Stimulated activated CD4-positive, alpha-beta T cell treated with anti-CD3 and anti-CD28 coated beads, Interleukin-15, amount 100 ng/mL, for 48 hours (primary cell): ENCODE data around the gene DHX30.
"Not testable (repeated sequence)": the region's sequence is repeated elsewhere in the genome, so short reads cannot be mapped to it uniquely, and the experiment has no call there.

ENCODE experiments used
- DNase-seq, 2 donors: peaks; one replicate each; pipeline ENCODE4 v3.0.0-alpha.2; 2020; ENCODE audit warnings: low read depth in 2 of 2

DHX30 gene, protein sequence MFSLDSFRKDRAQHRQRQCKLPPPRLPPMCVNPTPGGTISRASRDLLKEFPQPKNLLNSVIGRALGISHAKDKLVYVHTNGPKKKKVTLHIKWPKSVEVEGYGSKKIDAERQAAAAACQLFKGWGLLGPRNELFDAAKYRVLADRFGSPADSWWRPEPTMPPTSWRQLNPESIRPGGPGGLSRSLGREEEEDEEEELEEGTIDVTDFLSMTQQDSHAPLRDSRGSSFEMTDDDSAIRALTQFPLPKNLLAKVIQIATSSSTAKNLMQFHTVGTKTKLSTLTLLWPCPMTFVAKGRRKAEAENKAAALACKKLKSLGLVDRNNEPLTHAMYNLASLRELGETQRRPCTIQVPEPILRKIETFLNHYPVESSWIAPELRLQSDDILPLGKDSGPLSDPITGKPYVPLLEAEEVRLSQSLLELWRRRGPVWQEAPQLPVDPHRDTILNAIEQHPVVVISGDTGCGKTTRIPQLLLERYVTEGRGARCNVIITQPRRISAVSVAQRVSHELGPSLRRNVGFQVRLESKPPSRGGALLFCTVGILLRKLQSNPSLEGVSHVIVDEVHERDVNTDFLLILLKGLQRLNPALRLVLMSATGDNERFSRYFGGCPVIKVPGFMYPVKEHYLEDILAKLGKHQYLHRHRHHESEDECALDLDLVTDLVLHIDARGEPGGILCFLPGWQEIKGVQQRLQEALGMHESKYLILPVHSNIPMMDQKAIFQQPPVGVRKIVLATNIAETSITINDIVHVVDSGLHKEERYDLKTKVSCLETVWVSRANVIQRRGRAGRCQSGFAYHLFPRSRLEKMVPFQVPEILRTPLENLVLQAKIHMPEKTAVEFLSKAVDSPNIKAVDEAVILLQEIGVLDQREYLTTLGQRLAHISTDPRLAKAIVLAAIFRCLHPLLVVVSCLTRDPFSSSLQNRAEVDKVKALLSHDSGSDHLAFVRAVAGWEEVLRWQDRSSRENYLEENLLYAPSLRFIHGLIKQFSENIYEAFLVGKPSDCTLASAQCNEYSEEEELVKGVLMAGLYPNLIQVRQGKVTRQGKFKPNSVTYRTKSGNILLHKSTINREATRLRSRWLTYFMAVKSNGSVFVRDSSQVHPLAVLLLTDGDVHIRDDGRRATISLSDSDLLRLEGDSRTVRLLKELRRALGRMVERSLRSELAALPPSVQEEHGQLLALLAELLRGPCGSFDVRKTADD

GRCh38 chr3:47802734-47803479, at the start of gene DHX30:
TSS of gene DHX30 (plus strand) at chr3:47803138. CDS start at chr3:47810684, 7,546 bp downstream.
- DNase-seq = peak; percentile 72 to 79

GRCh38 chr3:47758261-47759025, 44.5 kb upstream of the DHX30 start:
- no peak for DNase-seq

GRCh38 chr3:47760207-47760606, 42.7 kb upstream of the DHX30 start:
- DNase-seq = not testable (repeated sequence)

- no peak for DNase-seq
These were observed 41.9 kb upstream of the DHX30 start for GRCh38 chr3:47761046-47761445.

GRCh38 chr3:47762233-47762632, 40.7 kb upstream of the DHX30 start:
- no peak for DNase-seq

- no peak for DNase-seq
These were observed 36.8 kb upstream of the DHX30 start for GRCh38 chr3:47766186-47766585.

GRCh38 chr3:47772047-47772446, 30.9 kb upstream of the DHX30 start:
- no peak for DNase-seq

DNA sequence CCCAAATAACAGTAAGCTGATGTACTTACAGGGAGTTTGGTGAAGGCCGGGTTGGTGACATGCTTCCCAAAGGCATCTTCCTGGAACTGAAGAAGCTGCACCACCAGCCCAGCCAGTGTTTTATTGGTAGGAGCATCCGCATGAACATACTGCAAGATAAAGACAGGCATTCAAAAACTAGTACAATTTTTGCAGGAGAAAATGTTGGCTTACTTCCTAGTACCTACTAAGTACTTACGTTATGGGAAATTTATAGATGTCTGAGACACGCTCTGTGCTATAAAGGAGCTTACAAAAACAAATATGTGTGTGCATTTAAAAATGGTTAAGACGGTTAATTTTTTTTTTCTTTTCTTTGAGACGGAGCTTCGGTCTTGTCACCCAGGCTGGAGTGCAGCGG, 30.1 kb upstream of the DHX30 start:
- DNase-seq = no peak

GRCh38 chr3:47778746-47779145, 24.2 kb upstream of the DHX30 start:
- DNase-seq = no peak

DNA sequence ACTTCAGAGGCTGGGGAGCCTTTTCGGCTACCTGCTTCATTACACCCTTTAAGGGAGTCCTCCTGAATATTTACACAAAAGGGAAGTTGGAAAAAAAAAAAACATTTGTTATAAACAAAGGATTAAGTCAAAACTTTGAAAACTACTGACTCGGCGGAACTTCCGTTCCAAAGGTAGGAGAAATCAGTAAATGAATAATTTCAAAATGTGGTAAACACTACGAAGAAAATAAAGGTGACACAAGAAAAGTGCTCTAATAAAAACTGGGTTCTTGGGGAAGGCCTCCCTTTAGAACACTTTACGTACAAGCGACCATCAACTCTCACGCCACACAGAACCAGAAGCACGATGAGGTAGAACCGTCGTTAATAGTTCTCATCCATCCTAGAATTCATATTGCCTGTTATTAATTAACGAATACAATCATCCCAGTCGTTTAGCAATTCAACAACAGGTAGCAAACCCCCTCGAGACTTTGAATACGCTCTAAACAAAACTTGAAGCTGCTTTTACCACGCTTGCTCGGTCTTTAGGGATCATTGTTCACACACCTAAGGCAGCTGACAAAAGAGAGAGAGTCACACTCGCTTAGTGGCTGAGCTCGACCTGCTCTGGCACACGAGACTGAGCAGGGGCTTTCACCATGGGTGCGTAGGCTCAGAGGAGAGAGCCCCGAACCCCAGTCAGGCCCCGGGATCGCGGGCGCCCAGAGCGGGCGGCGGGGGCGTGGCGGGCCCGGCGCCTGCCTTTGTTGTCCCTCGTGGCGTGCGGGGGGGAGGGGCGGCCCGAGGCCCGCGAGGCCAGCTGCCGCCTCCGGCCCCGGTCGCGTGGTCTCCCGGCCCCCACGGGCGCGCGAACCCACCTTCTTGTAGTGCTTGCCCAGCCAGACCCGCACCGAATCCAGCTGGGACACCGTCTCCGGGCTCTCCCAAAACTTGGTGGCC, 21.9 kb upstream of the DHX30 start:
- DNase-seq = peak; percentile 38 to 57

- DNase-seq = peak; percentile 97 to 98
These were observed 21.1 kb upstream of the DHX30 start, which contains the start of gene SMARCC1 for GRCh38 chr3:47781685-47782445. TSS of gene SMARCC1 (minus strand) at chr3:47781893. CDS start at chr3:47781797, 96 bp downstream.

DNA sequence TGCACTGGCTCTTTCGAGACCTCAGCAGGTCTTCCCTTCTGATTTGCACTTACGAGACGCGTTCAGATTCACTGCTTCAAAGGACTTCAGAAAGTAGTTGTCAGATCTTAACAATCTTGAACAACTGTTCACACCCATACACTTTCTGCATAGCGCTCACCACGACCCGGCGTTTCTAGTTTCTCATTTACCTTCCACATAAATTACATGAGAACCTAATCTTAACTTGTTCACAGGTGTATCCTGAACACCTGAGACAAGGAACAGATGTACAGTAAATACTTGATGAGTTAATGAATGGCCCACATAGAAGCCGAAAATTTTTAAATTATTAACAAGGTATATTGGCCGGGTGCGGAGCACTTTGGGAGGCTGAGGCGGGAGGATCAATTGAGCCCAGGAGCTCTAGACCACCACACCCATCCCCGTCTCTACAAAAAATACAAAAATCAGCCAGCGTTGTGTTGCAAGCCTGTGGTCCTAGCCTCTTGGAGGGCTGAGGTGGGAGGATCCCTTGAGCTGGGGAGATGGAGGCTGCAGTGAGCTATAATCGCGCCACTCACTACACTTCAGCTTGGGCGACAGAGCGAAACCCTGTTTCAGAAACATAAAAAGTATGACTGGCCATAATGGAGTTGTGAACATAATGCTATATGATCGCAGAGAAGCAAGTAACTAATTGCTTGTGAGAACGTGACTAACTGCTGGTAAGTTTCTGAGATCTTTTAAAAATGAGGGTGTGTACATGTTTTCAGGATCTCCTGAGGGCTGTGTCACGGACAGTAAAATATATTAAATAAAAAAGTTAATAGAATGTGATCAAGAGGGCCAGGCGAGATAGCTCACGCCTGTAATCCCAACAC, 20.3 kb upstream of the DHX30 start:
- DNase-seq = no peak

- DNase-seq = no peak
These were observed 19.3 kb upstream of the DHX30 start for GRCh38 chr3:47783673-47784072.

DNA sequence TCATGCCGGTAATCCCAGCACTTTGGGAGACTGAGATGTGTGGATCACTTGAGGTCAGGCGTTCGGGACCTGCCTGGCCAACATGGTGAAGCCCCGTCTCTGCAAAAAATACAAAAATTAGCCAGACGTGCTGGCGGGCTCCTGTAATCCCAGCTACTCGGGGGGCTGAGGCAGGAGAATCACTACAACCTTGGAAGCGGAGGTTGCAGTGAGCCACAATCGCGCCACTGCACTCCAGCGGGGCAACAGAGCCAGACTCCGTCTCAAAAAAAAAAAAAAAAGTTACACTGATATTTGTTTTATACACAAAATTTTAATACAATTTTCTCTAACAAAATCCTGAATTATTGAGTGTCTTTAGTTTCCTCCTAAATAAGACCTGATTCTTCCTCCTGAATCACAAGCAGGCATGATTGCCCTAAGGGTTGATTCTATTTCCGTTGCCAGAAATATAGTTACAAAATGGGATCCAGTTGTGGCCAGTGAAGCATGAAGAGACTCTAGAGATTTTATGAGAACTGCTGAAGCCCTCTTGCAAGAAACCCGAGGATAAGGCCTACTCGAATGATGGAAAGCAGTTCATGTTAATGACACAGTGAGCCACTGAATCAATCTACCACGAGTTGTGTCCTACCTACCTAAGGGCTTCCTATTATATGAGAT, 11.6 kb upstream of the DHX30 start:
- DNase-seq = no peak

DNA sequence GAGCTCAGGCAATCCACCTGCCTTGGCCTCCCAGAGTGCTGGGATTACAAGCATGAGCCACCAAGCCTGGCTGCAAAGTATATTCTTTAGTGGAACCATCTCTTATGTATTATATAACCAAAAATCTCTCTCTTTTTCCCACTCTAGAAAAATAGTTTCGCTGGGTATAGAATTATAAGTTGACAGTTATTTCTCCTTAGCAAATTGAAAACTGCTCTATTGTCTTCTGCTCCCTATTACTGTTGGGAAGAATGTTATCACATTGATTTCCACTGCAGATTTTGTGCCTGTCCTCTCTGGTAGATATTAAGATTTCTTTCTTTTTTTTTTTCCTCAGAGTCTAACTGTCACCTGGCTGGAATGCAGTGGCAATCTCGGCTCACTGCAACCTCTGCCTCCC, 10.2 kb upstream of the DHX30 start:
- no peak for DNase-seq

- no peak for DNase-seq
These were observed 8.4 kb upstream of the DHX30 start for GRCh38 chr3:47794544-47794943.

- no peak for DNase-seq
These were observed 3.2 kb upstream of the DHX30 start for GRCh38 chr3:47799733-47800132.
